AG08396 (cell line): ENCODE measurements around the gene IFNE.
A peak's percentile ranks its signal among the peaks of the same experiment; 100 is the strongest.

Source experiments
- DNase-seq: peaks from one replicate; pipeline ENCODE4 v3.0.0; 2012; ENCODE audit warnings: low spot score, mixed read lengths

IFNE gene, protein sequence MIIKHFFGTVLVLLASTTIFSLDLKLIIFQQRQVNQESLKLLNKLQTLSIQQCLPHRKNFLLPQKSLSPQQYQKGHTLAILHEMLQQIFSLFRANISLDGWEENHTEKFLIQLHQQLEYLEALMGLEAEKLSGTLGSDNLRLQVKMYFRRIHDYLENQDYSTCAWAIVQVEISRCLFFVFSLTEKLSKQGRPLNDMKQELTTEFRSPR

DNA sequence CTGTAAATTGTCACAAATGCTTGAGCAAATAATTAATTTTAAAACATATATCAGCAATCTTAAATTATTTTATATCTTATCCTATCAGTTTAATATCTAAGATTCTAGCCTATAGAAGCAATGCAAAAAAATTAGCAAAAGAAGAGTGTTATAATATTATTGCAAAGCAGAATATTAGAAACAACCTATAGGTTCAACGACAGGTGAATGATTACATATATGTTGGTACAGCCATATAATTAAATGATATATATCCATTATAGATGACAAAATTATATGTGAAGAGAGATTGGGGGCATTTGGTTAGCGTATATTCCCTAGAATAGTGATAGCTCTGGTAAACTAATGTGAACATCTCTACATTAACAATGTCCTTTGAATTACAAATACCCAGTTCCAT is at the start of gene IFNE:
Gene IFNE, minus strand, starts transcription at position 101 of the 400 bp plus-strand sequence. CDS start 619 bp downstream, outside the sequence.
- DNase-seq: no peak

DNA sequence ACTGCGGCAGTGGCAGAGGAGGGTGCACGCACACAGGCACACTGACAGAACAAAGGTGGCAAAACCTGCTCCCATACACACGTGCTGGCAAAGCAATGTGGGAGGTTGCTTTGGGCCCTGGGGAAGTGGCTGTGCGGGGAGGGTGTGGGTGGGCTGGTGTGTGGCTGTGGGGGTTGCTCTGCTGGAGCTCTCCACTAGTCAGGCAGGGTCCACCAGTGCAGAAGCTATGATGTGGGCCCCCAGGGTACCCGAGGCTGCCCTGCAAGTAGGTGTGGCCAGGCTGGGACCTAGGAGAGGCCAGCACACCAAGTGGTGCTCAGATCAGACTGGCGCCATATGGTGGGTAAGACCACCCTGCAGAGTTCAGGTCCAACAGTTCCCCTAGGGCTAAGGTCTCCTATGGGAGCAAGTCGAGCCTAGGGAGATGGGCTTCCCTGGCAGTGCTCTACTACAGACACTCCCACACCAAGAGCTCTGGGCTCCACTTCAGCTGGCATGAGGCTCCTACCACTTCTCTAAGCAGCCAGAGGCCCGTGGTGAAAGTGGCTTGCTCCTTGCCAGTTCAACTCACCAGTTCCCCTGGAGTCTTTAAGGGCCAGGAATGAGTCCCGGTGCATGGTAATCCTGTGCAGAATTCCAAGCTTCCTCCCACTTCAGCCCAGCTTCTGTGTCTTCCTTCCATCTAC is 46.2 kb upstream of the IFNE start:
- no peak for DNase-seq

DNA sequence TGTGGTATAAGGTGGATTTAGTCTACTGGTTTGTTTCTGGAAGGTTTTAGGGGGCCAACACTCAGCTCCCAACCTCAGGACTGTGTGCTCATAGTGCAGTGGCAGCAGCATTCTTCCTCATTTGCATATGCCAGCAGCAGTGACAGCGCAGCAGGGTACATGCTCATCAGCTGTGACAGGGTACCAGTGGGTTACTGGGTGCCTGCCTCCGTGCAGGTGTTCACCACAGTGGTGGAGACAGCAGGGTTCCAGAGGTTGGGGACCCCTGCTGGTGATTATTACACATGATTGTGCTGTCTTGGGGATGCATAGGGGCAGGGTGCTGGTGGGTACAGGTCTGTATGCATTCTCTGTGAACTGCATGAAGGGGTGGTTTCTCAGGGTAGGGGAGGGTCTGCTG is 45.5 kb upstream of the IFNE start:
- DNase-seq: no peak

DNA sequence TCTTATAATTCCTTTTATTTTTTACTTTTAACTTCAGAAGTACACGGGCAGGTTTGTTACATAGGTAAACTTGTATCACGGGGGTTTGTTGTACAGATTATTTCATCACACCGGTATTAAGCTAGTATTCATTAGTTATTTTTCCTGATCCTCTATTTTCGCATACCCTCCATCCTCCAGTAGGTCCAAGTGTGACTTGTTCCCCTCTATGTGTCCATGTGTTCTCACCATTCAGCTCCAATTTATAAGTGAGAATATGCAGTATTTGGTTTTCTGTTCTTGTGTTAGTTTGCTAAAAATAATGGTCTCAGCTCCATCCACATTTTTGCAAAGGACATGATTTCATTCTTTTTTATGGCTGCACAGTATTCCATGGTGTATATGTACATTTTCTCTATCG is 43.1 kb upstream of the IFNE start:
- DNase-seq: no peak

DNA sequence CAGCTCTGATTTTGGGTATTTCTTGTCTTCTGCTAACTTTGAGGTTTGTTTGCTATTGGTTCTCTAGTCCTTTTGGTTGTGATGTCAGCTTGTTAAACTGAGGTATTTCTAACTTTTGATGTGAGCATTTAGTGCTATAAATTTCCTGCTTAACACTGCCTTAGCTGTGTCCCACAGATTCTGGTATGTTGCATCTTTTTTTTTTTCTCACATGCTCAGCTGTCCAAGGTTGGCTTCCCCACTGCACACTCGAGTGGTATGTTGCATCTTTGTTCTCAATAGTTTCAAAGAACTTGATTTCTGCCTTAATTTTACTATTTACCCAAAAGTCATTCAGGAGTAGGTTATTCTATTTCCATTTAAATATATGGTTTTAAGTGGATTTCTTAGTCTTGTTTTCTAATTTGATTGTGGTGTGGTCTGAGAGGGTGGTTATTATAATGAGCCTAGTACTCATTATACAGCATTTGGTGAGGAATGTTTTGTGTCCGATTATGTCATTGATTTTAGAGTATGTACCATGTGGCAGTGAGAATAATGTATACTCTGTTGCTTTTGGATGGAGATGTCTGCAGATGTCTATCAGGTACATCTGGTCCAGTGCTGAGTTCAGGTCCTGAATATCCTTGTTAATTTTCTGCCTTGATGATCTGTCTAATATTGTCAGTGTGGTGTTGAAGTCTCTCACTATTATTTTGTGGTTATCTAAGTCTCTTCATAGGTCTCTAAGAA is 42.2 kb upstream of the IFNE start:
- DNase-seq: no peak

DNA sequence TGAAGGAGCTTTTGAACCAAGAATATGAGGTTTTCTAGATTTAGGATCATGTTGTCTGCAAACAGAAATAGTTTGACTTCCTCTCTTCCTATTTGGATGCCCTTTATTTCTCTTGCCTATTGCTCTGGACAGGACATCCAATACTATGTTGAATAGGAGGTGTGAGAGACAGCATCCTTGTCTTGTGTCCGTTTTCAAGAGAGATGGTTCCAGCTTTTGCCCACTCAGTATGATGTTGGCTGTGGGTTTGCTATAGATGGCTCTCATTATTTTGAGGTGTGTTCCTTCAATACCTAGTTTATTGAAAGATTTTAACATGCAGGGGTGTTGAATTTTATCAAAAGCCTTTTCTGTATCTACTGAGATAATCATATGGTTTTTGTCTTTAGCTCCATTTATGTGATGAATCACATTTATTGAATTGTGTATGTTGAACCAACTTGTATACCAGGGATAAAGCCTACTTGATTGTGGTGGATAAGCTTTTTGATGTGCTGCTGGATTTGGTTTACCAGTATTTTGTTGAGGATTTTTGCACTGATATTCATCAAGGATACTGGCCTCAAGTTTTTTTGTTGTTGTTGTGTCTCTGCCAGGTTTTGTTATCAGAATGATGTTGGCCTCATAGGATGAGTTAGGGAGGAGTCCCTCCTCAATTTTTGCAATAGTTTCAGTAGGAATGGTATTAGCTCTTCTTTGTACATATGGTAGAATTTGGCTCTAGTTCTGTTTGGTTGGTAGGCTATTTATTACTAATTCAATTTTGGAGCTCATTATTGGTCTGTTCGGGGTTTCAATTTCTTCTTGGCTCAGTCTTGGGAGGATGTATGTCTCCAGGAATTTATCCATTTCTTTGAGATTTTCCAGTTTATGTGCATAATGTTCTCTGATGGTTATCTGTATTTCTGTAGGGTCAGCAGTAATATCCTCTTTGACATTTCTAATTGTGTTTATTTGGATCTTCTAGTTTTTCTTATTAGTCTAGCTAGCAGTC is 41.2 kb upstream of the IFNE start:
- no peak for DNase-seq

DNA sequence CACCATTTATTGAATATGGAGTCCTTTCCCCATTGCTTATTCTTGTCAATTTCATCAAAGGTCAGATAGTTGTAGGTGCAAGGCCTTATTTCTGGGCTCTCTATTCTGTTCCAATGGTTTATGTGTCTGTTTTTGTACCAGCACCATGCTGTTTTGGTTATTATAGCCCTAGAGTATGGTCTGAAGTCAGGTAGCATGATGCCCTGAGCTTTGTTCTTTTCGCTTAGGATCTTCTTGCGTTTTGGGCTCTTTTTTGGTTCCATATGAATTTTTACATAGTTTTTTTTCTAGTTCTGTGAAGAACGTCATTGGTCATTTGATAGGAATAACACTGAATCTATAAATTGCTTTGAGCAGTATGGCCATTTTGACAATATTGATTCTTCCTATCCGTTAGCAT is 40.2 kb upstream of the IFNE start:
- no peak for DNase-seq

DNA sequence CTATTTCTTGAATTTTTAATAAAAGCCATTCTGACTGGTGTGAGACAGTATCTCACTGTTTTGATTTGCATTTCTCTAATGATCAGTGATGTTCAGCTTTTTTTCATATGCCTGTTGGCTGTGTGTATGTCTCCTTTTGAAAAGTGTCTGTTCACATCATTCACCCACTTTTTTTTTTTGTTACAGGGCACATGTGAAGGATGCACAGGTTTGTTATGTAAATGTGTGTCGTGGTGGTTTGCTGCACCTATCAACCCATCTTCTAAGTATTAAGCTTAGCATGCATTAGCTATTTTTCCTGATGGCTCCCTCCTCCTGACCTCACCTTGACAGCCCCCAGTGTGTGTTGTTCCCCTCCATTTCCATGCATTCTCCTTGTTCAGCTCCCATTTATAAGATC is 39.3 kb upstream of the IFNE start:
- DNase-seq: no peak

DNA sequence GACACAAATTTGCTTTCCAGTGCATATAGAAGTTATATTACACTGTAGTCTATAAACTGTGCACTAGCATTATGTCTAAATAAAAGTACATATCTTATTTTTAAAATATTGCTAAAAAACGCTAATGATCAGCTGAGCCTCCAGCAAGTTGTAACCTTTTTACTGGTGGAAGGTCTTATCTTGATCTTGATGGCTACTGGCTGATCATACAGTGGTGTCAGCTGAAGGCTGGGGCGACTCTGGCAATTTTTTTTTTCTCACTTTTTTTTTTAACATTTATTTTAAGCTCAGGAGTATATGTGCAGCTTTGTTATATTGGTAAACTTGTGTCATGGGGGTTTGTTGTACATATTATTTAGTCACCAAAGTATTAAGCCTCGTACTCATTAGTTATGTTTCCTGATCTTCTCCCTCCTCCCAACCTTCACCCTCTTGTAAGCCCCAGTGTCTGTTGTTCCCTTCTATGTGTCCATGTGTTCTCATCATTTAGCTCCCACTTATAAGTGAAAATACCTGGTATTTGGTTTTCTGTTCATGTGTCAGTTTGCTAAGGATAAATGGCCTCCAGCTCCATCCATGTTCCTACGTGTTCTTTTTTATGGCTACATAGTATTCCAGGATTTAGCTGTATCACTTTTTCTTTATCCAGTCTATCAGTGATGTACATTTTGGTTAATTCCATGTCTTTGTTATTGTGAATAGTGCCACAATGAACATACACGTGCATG is 38.6 kb upstream of the IFNE start:
- DNase-seq: no peak

DNA sequence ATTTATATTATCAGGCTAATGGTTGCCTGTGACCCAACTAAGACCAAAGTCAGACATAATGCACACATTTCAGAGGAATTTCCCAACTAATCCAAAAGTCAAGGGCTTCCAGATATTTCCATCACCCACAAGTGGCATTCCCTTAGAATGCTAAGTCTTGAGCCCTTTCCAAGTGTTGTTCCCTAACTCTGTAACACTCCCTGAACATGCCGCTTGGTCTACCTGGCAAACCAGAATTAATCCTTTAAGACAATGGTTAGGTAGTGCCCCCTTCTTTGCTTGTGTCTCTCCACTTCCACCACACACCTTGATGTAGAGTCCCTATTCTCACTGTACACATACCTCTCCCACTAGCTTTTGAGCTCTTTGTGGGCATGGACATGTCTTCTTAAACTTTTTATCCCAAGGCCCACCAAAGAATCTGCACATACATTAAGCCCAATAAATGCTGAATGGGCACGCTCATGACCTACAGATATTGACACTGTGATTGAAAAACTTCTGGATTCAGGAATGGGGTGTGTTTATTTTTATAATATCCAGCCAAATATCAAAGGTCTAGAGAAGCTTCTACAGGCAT is 37.8 kb upstream of the IFNE start:
- DNase-seq: no peak

DNA sequence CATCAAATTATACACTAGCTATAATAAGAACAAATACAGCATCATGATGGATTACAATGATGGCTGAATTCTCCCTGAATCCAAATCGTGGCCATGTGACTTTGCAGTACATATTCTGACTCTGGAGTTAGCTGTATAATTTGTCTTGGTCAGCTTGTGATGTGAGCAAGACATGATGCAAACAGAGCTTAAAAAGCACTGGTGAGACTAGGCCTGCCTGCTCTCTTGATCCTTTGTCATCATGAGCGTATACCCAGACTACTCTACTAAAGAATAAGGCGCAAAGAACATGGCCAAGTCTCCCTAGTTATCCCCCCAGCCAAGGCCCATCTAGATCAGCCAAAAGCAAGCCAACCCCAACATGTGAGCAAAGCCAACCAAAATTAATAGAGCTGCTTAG is 34.7 kb upstream of the IFNE start:
- no peak for DNase-seq

DNA sequence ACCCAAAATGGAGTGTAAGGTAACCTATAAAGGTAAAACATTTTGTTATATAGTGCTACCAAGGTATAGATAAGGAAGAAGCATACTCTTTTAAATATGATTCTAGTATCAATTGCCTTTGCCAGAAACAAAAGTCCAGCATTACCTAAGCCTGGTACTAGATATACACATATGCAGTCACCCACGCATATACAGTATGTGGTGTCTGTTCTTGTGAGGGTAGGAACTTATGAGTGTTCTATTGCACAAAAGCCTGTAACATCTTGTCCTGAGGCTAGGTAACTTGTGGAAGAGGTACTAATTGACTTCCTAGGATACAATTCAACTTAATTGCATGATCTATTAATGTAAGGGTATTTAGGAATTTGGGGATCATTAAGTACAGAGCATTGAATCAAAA is 31.3 kb upstream of the IFNE start:
- no peak for DNase-seq

DNA sequence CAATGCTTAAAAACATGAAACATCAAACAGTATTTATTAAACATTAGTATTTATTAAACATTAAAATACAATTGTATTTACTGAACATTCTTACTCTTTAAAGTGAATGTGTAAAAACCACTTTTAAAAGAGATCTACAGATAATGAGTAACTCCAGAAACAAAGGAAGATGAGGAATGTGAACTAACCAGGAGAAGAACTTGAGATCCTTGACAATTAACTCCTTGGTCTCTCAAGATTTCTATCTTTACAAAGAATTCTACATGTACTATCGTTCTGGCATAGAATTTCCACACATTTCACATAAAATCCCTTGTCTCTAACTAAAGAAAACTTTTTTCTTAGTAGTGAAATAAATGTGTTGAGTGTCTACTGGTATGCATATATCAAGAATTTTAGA is 28.7 kb upstream of the IFNE start:
- no peak for DNase-seq

DNA sequence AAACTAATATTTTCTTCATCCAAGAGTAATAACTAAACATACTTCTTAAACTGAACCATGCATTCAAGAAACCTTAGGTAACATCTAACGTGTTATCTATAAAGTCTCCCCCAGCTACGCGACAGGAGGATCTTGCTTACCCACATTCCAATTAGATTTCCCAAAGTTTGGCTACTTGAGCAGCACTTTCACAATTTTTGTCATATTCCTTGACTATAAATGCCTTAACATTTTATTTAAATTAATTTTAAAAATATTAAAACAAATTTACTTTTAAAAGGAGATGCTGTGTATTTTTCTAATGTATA is 25.3 kb upstream of the IFNE start:
- no peak for DNase-seq

DNA sequence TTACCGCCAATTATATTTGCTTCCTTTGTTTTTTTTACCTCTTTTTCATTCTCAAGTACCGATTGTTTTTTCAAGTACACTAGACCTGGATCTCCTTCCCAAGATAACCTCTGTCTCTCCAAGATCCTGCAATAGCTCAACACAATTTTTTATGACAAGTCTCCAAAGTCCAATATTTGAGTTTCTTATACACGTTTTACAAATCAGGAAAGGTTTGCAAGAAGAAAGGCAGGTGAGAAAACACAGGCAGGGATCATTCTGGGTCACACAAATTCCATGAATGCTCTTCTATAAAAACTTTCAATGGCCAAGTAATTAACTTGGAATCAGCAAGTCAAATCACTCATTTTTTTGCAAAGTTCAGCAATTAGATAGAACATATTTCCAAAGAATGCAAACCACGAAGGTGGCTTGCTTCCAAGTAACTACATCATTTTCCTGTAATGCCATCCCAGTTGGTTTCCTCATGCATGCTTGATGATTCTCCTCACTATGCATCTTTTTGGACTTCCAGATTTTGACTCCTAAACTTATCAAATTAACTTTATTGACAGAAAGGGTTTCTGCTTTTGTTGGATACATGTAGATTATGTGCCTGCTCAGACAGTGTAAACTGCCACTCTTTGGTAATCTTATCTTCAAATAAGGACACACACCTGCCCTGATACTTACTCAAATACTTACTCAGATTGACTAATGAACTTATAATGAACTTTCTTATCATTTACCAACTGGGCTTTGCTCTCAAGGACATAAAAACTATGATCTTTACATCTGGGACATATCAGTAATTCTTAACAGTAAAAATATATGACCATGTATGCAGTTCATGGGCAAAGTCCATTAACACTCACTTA is 24.7 kb upstream of the IFNE start:
- peak; percentile 42 for DNase-seq

DNA sequence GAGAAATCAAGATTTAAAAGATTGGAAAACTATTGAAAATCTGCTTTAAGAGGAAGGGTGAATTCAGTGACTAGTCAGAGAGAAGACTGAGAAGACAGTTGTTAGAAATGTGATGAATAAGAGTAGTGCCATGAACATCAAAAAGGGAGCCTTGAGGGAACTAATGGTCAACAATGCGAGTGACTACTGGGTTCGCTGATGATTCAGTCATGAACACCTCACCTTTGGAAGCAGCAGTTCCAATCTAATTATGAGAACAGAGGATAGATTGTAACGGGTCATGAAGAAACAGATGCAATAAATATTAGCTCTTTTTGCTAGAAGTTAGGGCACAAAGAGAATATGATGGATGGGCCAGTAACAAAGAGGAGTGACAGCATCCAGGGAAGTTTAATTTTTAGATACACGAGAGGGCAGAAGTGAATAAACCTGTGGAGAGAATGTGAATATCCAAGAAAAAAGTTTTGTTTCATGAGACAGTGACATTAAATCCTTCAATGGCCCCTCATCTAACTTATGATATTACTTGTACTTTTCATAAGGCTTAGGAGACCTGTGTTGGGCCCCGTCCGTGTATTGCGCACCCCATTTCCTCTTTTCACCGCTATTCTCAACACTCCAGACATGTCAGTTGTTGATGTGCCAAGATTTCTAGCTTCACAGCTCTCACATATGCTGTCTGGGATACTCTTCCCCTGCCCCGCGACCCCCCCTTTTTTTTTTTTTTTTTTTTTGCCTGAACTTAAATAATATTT is 23.5 kb upstream of the IFNE start:
- DNase-seq: no peak

DNA sequence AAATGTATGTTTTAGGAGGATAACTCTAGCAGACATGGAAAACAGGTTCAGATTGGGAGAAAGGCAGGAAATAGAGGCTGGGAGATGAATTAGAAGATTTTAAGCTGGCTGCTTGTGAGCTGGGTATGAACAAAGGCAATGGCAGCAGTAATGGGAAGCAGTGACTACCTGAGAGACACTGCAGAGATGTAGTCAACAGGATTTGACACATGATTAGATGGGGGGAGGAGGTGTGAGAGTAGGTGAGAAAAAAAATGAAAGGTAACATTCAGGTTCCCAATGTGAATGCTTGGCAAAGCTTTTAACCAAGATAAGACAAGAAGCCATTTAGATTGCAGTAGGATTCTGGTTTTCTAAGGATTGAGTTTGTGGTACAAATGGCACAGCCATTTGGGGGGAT is 22.8 kb upstream of the IFNE start:
- no peak for DNase-seq

DNA sequence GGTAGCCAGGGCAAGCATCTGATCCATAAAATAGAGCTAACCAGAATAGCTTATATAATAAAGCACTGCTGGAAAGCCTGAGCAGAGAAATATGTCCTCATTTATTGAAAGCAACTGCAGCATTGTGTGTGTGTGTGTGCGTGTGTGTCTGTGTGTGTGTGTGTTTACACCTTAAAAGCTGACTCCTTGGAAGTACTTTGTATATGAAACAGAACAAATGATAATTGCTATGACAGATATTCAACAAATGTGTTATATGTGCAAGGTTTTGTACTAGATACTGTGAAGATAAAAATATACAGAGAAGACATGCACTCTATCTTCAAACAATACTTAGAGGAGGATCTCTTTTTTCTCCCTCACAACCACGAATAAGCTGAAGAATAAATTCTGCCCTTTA is 22.0 kb upstream of the IFNE start:
- DNase-seq: no peak

DNA sequence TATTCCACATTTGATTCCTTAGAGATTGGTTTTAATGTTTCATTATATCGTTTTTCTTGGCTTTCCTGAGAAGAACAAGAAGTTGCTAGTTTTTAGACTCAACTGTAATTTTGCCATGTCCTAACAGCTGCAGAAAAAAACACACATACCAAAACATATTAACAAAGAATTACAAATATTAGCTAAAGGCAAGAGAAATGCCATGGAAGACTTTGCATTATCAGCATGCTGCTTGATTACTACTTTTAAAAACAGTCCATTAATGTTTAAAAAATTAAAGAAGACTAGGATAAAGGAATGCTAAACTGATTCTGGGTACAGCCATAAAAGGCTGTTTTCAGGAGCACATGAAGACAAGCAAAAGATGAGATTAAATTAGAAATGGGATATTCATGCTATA is 20.5 kb upstream of the IFNE start:
- no peak for DNase-seq

DNA sequence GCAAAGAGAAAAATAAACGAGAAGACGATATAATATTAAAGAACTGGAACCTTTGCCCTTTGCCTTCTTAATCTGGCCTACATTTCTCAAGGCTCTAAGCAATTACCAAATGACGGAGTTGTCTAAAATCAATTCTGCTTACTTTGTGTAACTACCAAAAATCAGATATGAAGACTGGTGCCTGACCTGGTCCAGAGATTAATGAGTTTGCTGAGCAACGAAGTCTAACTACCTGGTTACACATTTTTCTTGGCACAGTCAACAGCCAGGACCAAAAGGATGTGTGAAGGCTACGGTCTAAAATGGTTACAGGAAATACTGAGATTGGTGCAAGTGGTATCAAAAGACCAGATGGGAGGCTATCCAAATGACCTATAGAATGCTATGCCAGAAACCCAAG is 17.8 kb upstream of the IFNE start:
- no peak for DNase-seq
